ENCODE data around the gene RECK. TPM values are rescaled to one million over a fixed set of nuclear protein-coding genes. Genes with fewer than 3 reads are reported as not detected.
A peak's percentile ranks its signal among the peaks of the same experiment; 100 is the strongest.

Gene RECK
- total RNA-seq, 4 donors from 2014 or later = 2.9 to 4.1 (median 3.5) TPM

GRCh38 chr9:36145970-36146369 is 109.3 kb downstream of the RECK start:
- no peak overlapping the region for H3K4me3 ChIP-seq
- no peaks in the 10 kb centered on the region for H3K36me3 ChIP-seq
- DNase-seq = no peak
- TF ChIP-seq POLR2A (IDR thresholded peaks at IDR 0.05) (no peak), CTCF (IDR thresholded peaks at IDR 0.05 in 4 of 5, conservative IDR thresholded peaks at IDR 0.05 in 1 of 5) (no peak)
- peaks cover 0 to 2% (median 0%) of the 10 kb centered on the region in 3 donors for H3K27me3 ChIP-seq
- no peak for ATAC-seq
- H3K27ac ChIP-seq = no peak overlapping the region
- no peaks in the 10 kb centered on the region for H3K9me3 ChIP-seq
- in situ Hi-C loops (cut with MboI; ENCODE audit: low sequenced_read_pairs in 4 of 4) = no loop called here
- H3K4me1 ChIP-seq = peaks cover 3 to 7% of the 10 kb centered on the region in 2 donors
- intact Hi-C loops (cut with DNase I; ENCODE audit: low total_unique reads) = no loop called here

- intact Hi-C loops (cut with DNase I; ENCODE audit: low total_unique reads) = no loop called here
- Histone ChIP-seq H3K36me3 (no peaks in the 10 kb centered on the region), H3K27me3 (peaks cover 0 to 2% (median 0%) of the 10 kb centered on the region in 3 donors), H3K27ac (no peak overlapping the region), H3K4me1 (peaks cover 3 to 7% of the 10 kb centered on the region in 2 donors), H3K9me3 (no peaks in the 10 kb centered on the region), H3K4me3 (no peak overlapping the region)
- in situ Hi-C loops (cut with MboI; ENCODE audit: low sequenced_read_pairs in 4 of 4) = no loop called here
- ATAC-seq = no peak
- no peak for TF ChIP-seq POLR2A (IDR thresholded peaks at IDR 0.05)
- no peak for TF ChIP-seq CTCF (IDR thresholded peaks at IDR 0.05 in 4 of 5, conservative IDR thresholded peaks at IDR 0.05 in 1 of 5)
- DNase-seq = no peak
Measured at GRCh38 chr9:36146651-36147050, 109.9 kb downstream of the RECK start.

GRCh38 chr9:36147441-36148175 is 110.9 kb downstream of the RECK start:
- Histone ChIP-seq H3K4me1 (peaks cover 3 to 7% of the 10 kb centered on the region in 2 donors), H3K27me3 (peaks cover 0 to 2% (median 0%) of the 10 kb centered on the region in 3 donors), H3K36me3 (no peaks in the 10 kb centered on the region), H3K9me3 (no peaks in the 10 kb centered on the region), H3K27ac (peak overlapping the region in 1 of 4 donors; percentile 58), H3K4me3 (no peak overlapping the region)
- intact Hi-C loops (cut with DNase I; ENCODE audit: low total_unique reads) (no loop called here), in situ Hi-C loops (cut with MboI; ENCODE audit: low sequenced_read_pairs in 4 of 4) (no loop called here)
- ATAC-seq (no peak), DNase-seq (no peak)
- TF ChIP-seq POLR2A (IDR thresholded peaks at IDR 0.05) = no peak
- TF ChIP-seq CTCF (IDR thresholded peaks at IDR 0.05 in 4 of 5, conservative IDR thresholded peaks at IDR 0.05 in 1 of 5) = no peak

GRCh38 chr9:36148311-36149051 is 111.8 kb downstream of the RECK start:
- peak overlapping the region; percentile 27 to 58 (median 40) for H3K27ac ChIP-seq
- peaks cover 3 to 7% of the 10 kb centered on the region in 2 donors for H3K4me1 ChIP-seq
- in situ Hi-C loops (cut with MboI; ENCODE audit: low sequenced_read_pairs in 4 of 4) (no loop called here), intact Hi-C loops (cut with DNase I; ENCODE audit: low total_unique reads) (no loop called here)
- no peak overlapping the region for H3K4me3 ChIP-seq
- H3K27me3 ChIP-seq = peaks cover 0 to 2% (median 0%) of the 10 kb centered on the region in 3 donors
- no peaks in the 10 kb centered on the region for H3K9me3 ChIP-seq
- TF ChIP-seq POLR2A (IDR thresholded peaks at IDR 0.05) (no peak), CTCF (IDR thresholded peaks at IDR 0.05 in 4 of 5, conservative IDR thresholded peaks at IDR 0.05 in 1 of 5) (no peak)
- no peaks in the 10 kb centered on the region for H3K36me3 ChIP-seq
- ATAC-seq (peak; percentile 73 to 83), DNase-seq (peak; percentile 78 to 88)
